NCI-H526 treated with DMSO at 0.1 percent for 48 hours (cell line): Measurements from ENCODE around the gene HIF1A.
"Not testable (repeated sequence)": the region's sequence is repeated elsewhere in the genome, so short reads cannot be mapped to it uniquely, and the experiment has no call there.

Experiments used
- DNase-seq: peaks from one replicate; lab custom pipeline; 2025; lab: John Stamatoyannopoulos, UW

HIF1A gene

GRCh38 chr14:61749264-61749663 lies 54.0 kb downstream of the HIF1A start:
- no peak for DNase-seq

DNA sequence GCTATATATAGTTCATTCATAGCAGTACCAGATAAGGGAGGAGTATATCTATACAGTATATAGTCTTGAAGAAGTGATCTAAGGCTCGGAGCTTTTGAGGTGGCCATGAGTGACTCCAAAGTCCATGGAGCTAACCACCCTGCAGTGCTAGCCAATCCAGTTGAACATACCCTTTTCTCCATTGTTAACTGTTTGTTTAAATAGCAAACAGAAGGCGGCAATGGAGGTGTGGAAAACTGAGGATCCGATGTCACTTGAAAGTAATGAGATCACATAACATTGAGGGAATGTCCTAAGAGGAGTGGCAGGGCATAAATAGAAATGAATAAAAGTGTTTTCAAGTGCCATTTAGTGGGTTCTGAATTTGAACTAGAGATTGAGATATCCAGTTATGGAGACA lies 54.6 kb downstream of the HIF1A start:
- no peak for DNase-seq

GRCh38 chr14:61750708-61751474 lies 55.6 kb downstream of the HIF1A start:
- DNase-seq: peak; percentile 57

- no peak for DNase-seq
Observed at GRCh38 chr14:61751475-61751989, 56.2 kb downstream of the HIF1A start.

DNA sequence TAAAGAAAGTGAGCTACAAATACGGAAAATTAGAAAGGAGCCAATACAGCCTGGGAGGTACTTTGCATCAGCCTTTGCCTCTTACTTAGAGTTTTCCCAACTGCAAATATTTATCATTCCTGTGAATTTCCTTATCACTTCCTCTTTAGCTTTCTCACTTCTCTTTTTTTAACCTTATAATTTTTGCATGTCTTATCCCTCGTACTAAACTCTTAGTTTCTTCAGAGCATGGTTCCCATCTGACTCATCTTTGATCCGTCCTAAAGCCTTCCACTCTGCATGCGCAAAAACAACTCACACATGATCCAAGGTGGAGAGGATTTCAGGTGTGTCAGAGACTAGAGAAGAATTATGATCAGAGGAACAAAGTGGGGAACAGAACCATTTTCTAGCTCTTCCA lies 57.3 kb downstream of the HIF1A start:
- DNase-seq: no peak

- no peak for DNase-seq
Observed at GRCh38 chr14:61753631-61754030, 58.3 kb downstream of the HIF1A start.

GRCh38 chr14:61754627-61755381 lies 59.5 kb downstream of the HIF1A start:
- DNase-seq: no peak

- not testable (repeated sequence) for DNase-seq
Observed at GRCh38 chr14:61755382-61755742, 60.0 kb downstream of the HIF1A start.

- no peak for DNase-seq
Observed at GRCh38 chr14:61756135-61756534, 60.8 kb downstream of the HIF1A start.

DNA sequence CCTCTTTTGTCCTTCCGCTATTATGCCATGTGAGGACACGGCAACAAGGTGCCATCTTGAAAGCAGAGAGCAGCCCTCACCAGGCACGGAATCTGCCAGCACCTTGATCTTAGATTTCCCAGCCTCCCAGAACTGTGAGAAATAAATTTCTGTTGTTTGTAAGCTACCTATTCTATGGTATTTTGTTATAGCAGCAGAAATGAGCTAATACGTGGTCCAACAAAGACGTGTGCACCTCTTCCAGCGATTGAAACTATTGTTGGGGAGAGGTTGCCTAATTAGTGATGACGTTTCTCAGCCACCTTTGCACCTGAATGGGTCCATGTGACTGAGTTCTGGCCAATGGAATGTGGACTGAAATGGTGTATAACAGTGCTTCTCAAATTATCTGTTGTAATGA lies 64.6 kb downstream of the HIF1A start:
- DNase-seq: no peak

GRCh38 chr14:61761557-61761956 lies 66.2 kb downstream of the HIF1A start:
- DNase-seq: no peak

- DNase-seq: peak; percentile 98
Observed at GRCh38 chr14:61761959-61762786, 66.9 kb downstream of the HIF1A start, which contains the start of gene SNAPC1. Gene SNAPC1, plus strand, starts transcription at chr14:61762420. Its CDS starts 41 bp downstream, at chr14:61762461.

GRCh38 chr14:61764342-61765122 lies 69.2 kb downstream of the HIF1A start:
- DNase-seq: no peak

GRCh38 chr14:61765225-61765943 lies 70.1 kb downstream of the HIF1A start:
- DNase-seq: no peak

- DNase-seq: no peak
Observed at GRCh38 chr14:61766151-61766550, 70.8 kb downstream of the HIF1A start.

- no peak for DNase-seq
Observed at GRCh38 chr14:61768240-61768639, 72.9 kb downstream of the HIF1A start.

DNA sequence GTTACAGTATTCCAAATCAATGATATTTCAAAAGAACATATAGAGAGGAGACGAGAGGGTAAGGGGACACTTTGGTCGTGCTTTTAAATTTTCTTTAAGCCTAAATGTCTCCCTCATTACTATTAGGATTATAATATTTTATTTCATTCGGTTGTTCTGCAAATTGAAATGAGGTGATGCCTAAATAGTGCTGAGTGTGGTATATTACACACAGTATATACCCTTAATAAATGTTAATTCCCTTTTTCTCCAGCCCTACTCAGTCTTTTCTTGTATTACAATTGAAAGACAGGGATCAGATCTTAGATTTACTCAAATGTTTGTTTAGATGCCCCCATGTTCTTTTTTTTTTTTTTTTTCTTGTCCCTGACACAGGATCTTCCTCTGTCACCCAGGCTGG lies 74.6 kb downstream of the HIF1A start:
- no peak for DNase-seq

DNA sequence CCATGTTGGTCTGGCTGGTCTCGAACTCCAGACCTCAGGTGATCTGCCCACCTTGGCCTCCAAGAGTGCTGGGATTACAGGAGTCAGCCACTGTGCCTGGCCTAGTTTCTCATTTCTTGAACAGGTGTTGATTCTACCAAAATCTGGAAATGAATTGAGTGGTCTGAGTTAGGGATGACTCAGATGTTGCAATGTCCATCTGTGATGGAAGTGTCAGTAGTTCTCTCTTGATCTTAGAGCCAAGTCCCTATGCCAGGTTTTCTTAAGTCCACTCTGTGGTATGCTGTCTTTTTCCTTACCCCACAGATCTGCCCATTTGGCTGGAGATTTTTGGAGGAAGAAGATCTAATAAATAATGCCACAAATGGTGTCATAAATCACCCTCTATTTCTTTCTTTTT lies 79.5 kb downstream of the HIF1A start:
- no peak for DNase-seq

GRCh38 chr14:61780125-61780524 lies 84.8 kb downstream of the HIF1A start:
- DNase-seq: no peak

DNA sequence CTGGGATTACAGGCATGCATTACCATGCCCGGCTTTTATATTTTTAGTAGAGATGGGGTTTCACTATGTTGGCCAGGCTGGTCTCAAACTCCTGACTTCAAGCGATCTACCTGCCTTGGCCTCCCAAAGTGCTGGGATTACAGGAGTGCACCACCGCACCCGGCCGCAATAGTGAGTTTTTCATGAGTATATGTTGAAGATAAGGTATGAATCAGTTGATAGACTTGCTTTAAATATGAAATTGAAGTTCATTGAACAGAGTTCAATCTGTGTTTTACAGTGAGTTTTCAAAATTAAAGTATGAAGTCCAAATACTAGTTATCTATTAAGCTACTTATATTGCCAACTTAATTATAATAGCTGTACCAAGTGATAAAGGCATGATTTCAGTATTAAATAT lies 102.0 kb downstream of the HIF1A start:
- DNase-seq: no peak
